DMS153 (cell line): ENCODE results near the gene TMEM114.

ENCODE experiments used
- DNase-seq: peaks from one replicate; lab custom pipeline; 2025; lab: John Stamatoyannopoulos, UW

The TMEM114 gene

GRCh38 chr16:8589900-8590688 lies at the start of gene TMEM114:
TMEM114 (minus strand) TSS chr16:8590511; CDS start chr16:8589838, 673 bp downstream.
- no peak for DNase-seq

- DNase-seq: no peak
These were observed 49.4 kb upstream of the TMEM114 start for GRCh38 chr16:8639694-8640093.

GRCh38 chr16:8634991-8635736 lies 44.9 kb upstream of the TMEM114 start:
- DNase-seq: no peak

- DNase-seq: no peak
These were observed 42.4 kb upstream of the TMEM114 start for GRCh38 chr16:8632675-8633182.

- DNase-seq: no peak
These were observed 41.6 kb upstream of the TMEM114 start for GRCh38 chr16:8631818-8632465.

GRCh38 chr16:8631373-8631772 lies 41.1 kb upstream of the TMEM114 start:
- no peak for DNase-seq

- no peak for DNase-seq
These were observed 40.1 kb upstream of the TMEM114 start for GRCh38 chr16:8630255-8630953.

GRCh38 chr16:8628981-8629725 lies 38.8 kb upstream of the TMEM114 start:
- DNase-seq: no peak

- DNase-seq: no peak
These were observed 37.1 kb upstream of the TMEM114 start for GRCh38 chr16:8627456-8627855.

- no peak for DNase-seq
These were observed 36.6 kb upstream of the TMEM114 start for GRCh38 chr16:8626946-8627345.

GRCh38 chr16:8625491-8626087 lies 35.3 kb upstream of the TMEM114 start:
- no peak for DNase-seq

GRCh38 chr16:8623634-8624033 lies 33.3 kb upstream of the TMEM114 start:
- DNase-seq: no peak

GRCh38 chr16:8622315-8622656 lies 32.0 kb upstream of the TMEM114 start:
- no peak for DNase-seq

GRCh38 chr16:8621572-8622314 lies 31.4 kb upstream of the TMEM114 start, which contains the start of gene METTL22:
METTL22 (plus strand) TSS chr16:8621698; CDS start chr16:8625666, 3,968 bp downstream.
- peak; percentile 55 for DNase-seq

GRCh38 chr16:8621222-8621571 lies 30.9 kb upstream of the TMEM114 start:
- no peak for DNase-seq

GRCh38 chr16:8620535-8620934 lies 30.2 kb upstream of the TMEM114 start:
- DNase-seq: no peak

GRCh38 chr16:8619671-8620370 lies 29.5 kb upstream of the TMEM114 start:
- no peak for DNase-seq

GRCh38 chr16:8614435-8615029 lies 24.2 kb upstream of the TMEM114 start:
- DNase-seq: no peak
